ENCODE data around the gene IFT81.
"Not testable (repeated sequence)": the region's sequence is repeated elsewhere in the genome, so short reads cannot be mapped to it uniquely, and the experiment has no call there.

The IFT81 gene

DNA sequence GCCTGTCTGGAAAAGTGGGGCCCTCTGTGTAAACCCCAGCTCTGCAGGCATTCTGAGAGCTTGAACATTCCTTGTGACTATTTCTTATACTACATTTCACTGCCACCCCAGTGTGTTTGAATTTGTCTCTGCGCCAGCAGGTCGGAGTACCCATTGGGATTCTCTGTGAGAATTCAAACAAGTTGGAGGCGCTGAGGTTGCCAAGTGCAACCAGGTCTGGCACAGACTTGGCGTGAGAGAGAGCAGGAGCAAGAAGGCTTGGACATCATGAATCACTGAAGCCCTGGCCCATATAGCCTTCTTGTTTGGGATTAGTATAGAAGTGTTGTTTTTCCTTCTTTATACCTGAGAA, 123.9 kb downstream of the IFT81 start:
- DNase-seq, result no peak

DNA sequence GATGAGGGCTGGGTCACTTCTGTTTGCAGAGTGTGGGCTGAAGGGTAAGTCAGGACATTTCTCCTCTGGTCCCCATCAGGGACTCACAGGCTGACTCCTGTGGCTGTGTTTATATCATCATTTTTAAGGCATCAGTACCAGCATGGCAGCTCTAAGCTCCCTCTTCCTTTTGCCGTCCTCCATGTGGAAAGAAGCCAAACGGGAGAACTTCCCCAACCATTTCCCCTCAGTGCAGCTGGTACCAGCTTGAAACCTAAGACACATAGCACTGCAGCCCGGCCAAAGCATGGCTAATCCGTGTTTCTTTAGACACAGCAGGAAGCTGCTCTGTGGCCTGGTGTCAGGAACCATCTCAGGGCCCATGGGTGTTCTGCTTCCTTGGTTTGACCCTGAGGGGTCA, 124.9 kb downstream of the IFT81 start:
- no peak for DNase-seq

DNA sequence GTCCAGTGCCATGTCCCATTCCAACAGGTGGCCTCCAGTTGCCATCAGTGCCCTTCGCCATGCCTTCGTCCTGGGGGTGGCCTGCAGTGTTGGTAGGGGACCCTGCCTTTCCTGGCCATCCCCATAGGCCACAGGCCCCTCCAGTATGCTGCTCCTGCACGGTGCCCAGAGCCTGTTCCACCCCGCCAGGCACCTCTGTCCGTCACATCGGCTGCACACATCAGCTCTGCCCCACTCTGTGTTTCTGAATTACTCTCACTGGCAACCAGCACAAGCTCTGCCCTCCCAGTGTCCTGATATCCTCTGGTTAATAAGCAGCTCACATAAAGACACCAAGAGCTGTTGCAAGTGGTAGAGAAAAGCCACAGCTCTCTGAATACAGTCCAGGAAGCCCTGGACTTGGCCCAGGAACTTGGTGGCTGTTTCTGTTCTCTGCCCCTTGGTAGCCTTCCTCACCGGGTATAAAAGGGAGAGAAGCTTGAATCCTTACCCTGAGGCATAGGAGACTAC, 125.6 kb downstream of the IFT81 start:
- DNase-seq, result no peak

DNA sequence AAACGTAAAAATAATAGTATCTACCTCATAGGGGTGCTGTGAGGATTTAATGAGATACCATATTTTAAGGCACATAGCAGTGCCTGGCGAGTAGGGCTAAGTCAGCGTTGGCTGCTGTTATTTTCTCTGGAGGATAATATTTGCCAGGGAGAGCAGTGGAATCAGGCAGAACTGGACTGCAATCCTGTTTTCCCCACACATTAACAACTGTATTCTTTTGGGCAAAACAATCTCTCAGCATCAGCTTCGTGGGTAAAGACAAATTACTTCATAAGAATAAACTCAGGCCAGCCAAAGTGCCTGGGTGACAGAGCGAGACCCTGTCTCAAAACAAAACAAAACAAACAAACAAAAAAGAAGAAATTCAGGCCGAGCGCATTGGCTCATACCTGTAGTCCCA, 127.2 kb downstream of the IFT81 start:
- no peak for DNase-seq

DNA sequence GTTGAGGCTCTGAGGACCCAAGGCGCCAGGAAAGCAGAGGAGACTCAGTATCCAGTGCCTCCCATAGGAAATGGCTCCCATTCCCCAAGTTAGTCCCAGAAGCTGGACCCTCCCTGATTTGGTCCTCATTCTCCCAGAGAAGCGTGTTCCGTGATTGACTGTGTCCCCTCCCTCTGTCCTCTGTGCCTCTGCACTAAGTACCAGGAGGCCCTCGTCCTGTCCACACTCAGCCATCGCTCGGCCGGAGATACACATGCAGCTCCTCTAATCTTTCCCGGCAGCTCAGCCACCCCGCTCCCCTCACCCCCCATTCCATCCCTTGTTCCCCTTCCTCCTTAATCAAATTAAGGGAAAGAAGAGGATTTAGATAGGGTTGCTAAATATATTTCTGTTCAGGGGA, 128.6 kb downstream of the IFT81 start:
- DNase-seq, result no peak

DNA sequence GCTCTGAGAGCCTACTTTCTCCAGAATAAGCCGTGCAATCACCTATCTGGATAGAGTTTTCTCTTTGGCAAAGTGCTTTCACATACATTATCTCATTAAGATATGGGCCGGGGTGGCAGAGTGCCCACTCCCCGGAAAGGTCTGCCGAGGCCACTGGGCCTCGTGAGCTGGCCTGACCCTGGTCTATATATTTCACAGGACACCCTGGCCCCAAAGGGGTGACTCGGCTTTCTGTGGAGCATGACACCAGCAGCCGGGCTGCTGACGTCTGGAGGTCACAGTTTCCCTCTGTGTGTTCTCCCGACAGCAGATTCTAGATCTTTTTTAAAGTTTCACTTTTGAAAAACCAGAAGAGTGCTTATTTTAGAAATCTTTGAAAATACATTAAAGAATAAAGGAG, 129.0 kb downstream of the IFT81 start:
- no peak for DNase-seq

DNA sequence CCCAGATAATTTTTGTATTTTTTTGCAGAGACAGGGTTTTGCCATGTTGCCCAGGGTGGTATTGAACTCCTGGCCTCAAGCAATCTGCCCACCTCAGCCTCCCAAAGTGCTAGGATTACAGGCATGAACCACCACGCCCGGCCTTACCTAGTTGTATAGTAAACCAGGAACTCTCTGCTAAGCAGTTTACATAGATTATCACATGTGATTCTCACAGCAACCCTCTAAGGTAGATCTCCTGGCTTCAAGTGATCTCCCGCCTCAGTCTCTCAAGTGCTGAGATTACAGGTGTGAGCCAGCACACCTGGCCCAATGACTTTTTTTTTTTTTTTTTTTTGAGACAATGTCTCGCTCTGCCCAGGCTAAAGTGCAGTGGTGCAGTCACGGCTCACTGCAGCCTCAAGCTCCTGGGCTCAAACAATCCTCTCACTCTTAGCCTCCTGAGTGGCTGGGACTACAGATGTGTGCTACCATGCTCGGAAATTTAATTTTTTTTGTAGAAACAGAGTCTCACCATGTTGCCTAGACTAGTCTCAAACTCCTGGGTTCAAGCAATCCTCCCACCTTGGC, 130.9 kb downstream of the IFT81 start:
- no peak for DNase-seq

DNA sequence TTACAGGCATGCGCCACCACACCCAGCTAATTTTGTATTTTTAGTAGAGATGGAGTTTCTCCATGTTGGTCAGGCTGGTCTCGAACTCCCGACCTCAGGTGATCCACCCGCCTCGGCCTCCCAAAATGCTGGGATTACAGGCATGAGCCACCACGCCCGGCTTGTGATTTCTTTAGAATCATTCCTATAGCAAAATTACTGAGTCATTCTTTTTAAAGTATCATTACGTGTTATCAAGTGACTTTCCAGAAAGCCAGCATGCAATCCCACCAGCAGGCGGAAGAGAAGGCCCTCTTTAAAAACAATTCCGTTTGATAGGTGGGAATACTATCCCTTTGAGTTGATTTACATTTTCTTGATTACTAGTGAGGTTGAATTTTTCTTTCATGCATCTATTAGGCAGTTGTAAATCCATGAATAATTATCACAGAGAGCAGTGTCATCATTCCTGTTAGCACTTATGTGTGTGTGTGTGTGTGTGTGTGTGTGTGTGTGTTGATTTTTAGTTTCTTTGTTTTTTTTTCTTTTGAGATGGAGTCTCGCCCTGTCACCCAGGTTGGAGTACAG, 131.8 kb downstream of the IFT81 start:
- not testable (repeated sequence) for DNase-seq

DNA sequence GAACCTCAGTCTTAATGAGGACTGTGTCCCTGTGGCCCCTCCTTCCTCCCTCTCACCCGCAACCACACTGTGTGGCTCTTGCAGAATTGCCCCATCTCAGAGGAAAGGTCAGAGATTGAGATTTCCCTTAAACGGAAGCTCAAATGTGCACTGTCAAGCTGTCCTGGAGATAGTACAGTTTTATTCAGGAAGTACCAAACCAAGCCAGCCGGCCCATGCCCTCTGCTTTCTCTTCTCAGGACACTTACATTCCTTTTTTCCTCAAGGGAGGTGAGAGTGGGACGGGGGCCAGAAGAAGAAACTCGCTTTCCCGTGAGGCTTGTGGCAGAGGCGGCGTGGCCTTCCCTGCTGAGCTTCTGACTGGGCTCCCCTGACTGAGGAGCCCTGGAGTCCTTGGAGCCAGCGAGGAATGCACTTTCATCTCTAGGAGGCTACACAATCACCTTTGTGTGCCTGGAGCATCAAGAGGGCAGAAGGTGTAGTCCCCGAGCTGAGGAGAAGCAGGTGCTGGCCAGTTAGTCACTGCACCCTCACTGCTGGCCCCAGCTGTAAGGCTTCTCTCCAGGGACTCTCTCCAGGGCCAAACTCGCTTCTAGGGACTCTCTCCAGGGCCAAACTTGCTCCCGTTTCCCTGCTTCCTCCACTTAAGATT, 132.7 kb downstream of the IFT81 start:
- DNase-seq, result no peak

DNA sequence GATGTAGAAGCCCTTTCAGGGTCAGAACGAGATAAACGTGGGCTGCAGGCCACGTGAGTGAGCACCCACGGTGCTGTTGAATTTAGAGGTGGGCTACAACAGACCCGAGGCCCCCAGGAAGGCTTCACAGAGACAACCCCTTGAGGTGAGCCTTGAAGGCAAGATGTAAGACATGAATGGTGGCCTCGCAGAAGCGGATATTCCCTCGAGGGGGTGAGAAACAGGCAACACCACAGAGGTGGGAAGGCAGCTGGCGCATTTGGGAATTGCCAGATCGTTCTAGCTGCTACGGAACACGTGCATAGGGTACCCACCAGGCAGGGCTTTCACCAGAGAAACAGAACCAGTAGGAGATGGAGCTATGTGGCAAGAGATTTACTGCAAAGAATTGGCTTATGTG, 134.3 kb downstream of the IFT81 start:
- DNase-seq, result no peak

DNA sequence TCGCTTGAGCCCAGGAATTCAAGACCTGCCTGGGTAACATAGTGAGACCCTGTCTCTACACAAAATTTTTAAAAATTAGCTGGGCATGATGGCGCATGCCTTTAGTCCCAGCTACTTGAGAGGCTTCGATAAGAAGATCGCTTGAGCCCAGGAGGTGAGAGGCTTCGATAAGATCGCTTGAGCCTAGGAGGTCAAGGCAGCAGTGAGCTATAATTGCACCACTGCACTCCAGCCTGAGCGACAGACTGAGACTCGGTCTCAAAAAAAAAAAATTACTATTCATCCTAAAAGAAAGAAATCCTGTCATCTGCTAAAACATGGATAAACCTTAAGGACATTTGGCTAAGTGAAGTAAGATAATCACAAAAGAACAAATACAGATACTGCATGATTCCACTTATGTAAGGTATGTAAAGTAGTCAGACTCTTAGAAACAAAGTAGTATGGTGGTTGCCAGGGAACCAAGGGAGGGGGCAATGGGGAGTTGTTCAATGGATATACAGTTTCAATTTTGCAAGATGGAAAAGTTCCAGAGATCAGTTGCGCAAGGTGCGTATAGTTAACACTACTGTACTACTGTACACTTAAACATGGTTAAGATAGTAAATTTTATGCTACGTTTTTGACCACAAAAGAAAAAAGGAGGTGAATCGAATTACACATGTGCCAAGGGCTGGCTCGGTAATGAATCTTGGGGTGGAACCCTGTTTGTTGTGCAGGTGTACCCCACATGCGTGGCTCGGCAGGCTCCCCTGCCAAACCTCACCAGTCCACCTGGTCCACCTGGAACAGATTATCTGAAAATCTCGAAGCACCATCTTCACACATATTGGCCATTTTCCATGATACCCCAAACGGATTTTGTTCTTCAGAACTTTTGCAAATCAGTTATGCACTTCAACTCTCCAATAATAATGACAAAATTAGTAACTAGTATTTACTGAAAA, 138.6 kb downstream of the IFT81 start:
- DNase-seq, result no peak

DNA sequence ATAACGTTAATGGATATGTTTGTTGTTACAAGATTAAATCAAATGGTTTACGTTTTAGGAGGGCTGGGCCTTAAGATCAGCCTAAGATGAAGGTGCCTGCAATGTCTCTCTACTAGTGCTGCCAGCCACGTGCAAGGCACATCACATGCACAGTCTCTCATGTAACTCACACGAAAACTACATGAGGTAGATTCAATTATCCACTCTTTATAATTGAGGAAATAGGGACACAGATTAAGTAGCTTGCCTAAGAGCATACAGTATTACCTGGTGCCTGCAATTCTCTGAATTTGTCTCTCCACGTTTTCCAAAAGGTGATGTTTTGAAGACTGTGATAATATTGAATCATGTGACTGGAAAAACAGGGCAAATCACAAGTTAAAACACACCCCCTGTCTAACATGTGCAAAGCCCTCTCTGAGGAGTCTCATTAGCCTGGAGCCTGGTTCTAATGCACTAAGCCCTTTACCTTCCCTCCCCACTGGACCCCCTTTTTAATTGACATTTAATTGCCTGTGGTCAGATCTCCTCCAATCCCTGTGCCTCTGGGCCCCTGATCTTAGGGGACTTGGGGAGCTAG, 142.3 kb downstream of the IFT81 start:
- no peak for DNase-seq

DNA sequence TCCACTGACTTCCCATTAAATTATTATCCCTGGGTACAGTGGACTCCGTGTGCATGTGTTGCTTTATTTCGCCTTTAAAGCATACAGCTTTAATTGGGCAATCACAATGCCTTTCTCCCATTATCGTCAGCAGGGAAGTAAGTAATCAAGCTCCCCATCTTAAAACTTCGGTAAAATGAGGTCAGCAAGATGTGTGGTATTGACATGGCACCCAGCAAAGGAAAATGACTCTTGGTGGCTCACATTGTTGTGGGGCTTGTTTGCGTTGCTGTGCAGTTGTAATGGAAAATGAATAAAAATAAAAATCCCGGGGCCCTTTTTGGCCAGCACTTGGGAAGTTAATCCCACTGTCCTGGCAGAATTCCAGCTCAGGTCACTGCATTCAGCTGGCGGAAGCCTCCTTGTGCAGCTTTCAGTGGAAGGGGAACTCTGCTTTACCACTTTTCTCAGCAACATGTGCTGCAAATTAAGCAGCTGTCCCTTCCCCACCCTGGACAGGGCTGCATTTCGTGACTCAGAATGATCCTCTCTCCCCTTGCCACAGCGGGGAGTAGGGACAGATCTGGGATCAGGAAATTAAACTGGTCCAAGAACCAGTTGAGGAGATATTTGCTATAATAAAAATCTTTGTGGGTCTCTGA, 142.9 kb downstream of the IFT81 start:
- DNase-seq, result no peak
